Urinary bladder (tissue), 4 donors: ENCODE data around the gene FNDC11. TPM values are rescaled to one million over a fixed set of nuclear protein-coding genes. Genes with fewer than 3 reads are reported as not detected.
"Not testable (repeated sequence)": the region's sequence is repeated elsewhere in the genome, so short reads cannot be mapped to it uniquely, and the experiment has no call there.

Source experiments
- DNase-seq: peaks from one replicate; pipeline ENCODE4 v3.0.0-alpha.2; 2015; ENCODE audit errors: extremely low spot score
- H3K27ac ChIP-seq: one replicate; pipeline ENCODE4 v1.5.1; 2013; ENCODE audit warnings: low read depth, mild to moderate bottlenecking, moderate library complexity
- H3K36me3 ChIP-seq: one replicate; pipeline ENCODE4 v1.6.1; 2013; ENCODE audit warnings: mild to moderate bottlenecking, moderate library complexity; ENCODE audit not compliant: insufficient read depth
- H3K4me1 ChIP-seq: one replicate; pipeline ENCODE4 v1.6.1; 2013; ENCODE audit warnings: mild to moderate bottlenecking, moderate library complexity; ENCODE audit not compliant: insufficient read depth
- H3K4me3 ChIP-seq: one replicate; pipeline ENCODE4 v1.5.1; 2013; ENCODE audit warnings: low read depth, low read length
- WGBS: extraction: QIAGEN DNeasy Blood & Tissue Kit; methylation state at CpG from one replicate; pipeline ENCODE4 v1.1.7; 2013; 5-methylcytosine and 5-hydroxymethylcytosine counted together
- polyA plus RNA-seq: library from polyadenylated mRNA; stranded (reverse); fragments of 200-250 nt; gene quantifications from one replicate; pipeline ENCODE4 v1.2.3, GENCODE V29; 2013
- total RNA-seq: library from RNA; depleted of rRNA; stranded (reverse); fragments of >200 nt; gene quantifications from one replicate; pipeline ENCODE4 v1.2.3, GENCODE V29; 2014
- donor health status: healthy with polysubstance abuse.
- donor health status: healthy.

The FNDC11 gene
- total and polyA plus RNA-seq, 2 donors = 0.63 to 0.98 TPM

DNA sequence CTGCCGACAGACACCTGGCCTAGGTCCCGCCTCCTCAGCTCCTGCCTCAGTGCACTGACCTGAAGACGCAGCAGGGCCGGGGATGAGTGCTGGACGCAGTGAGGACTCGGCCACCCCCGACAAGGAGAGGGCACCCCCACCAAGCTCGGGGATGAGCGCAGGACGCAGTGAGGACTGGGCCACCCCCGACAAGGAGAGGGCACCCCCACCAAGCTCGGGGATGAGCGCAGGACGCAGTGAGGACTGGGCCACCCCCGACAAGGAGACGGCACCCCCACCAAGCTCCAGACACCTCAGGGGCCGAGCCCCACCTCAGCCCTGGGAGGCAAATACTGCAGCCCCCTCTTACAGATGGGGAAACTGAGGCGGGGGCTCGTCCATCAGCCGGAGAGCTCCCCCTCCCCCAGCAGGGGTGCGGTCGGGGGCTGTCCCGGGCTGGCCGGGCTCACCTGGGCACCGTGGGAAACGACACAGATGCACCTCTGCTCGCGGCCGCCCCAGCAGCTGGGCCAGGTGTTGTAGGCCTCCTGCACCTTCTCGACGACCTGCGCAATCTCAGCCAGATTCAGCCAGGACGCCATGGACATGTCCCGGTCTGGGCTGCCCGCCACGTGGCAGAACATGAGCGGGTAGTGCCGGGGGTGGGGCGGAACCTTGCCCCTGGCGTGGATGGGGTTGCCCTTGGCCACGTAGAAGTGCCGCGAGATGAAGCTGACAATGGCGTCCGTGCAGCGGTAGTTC is 12.6 kb downstream of the FNDC11 start:
- Histone ChIP-seq H3K27ac (no peak overlapping the region), H3K4me1 (no peaks in the 10 kb centered on the region), H3K36me3 (peaks cover 2% of the 10 kb centered on the region), H3K4me3 (no peak overlapping the region)
- WGBS = 90% methylated on average over 46 of the region's 46 CpGs
- DNase-seq = no peak

GRCh38 chr20:63567136-63567385 is 13.1 kb downstream of the FNDC11 start:
- no peak for DNase-seq
- Histone ChIP-seq H3K36me3 (peaks cover 2% of the 10 kb centered on the region), H3K27ac (no peak overlapping the region), H3K4me1 (no peaks in the 10 kb centered on the region), H3K4me3 (no peak overlapping the region)
- WGBS = 89% methylated on average over 22 of the region's 22 CpGs

DNA sequence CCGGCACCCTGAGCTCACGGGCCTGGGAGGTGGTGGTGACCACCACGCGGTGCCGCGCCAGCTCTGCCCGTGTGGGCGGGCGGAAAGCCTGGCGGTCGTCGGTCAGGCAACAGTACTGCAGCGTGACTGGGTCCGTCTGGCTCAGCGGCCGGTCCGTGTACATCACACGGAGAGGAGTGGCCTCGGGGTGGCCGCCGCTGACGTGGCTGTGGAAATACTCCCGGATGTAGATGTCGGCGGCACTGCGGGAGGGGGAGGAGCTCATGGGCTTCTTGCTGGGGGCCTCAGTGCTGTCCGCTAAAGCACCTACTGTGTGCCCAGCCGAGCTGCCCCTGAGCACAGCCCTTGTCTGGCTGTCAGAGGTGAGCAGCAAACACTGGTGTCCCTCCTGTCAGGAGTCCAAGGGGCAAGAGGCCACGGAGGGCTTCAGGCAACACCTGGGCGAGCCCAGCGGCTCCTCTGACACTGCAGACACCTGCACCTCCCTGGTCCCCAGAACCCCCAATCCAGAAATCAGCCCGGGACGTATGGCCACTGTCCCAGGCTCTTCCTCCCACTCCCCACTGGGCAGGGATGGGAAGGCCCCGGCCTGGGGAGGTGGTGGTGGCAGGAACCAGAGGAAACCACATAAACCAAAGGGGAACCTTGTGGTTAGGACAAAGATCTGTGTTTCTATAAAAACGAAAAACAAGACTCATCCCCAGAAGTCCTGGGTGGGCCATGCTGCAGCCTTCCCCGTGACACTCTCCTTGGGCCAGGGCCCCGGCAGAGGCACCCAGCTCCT is 13.6 kb downstream of the FNDC11 start:
- no peak overlapping the region for H3K4me3 ChIP-seq
- no peak for DNase-seq
- H3K27ac ChIP-seq = no peak overlapping the region
- no peaks in the 10 kb centered on the region for H3K4me1 ChIP-seq
- no peaks in the 10 kb centered on the region for H3K36me3 ChIP-seq
- WGBS = 84% methylated on average over 37 of the region's 37 CpGs

- WGBS = 85% methylated on average over 43 of the region's 43 CpGs
- H3K36me3 ChIP-seq = no peaks in the 10 kb centered on the region
These were observed 14.4 kb downstream of the FNDC11 start for GRCh38 chr20:63568170-63568981.

DNA sequence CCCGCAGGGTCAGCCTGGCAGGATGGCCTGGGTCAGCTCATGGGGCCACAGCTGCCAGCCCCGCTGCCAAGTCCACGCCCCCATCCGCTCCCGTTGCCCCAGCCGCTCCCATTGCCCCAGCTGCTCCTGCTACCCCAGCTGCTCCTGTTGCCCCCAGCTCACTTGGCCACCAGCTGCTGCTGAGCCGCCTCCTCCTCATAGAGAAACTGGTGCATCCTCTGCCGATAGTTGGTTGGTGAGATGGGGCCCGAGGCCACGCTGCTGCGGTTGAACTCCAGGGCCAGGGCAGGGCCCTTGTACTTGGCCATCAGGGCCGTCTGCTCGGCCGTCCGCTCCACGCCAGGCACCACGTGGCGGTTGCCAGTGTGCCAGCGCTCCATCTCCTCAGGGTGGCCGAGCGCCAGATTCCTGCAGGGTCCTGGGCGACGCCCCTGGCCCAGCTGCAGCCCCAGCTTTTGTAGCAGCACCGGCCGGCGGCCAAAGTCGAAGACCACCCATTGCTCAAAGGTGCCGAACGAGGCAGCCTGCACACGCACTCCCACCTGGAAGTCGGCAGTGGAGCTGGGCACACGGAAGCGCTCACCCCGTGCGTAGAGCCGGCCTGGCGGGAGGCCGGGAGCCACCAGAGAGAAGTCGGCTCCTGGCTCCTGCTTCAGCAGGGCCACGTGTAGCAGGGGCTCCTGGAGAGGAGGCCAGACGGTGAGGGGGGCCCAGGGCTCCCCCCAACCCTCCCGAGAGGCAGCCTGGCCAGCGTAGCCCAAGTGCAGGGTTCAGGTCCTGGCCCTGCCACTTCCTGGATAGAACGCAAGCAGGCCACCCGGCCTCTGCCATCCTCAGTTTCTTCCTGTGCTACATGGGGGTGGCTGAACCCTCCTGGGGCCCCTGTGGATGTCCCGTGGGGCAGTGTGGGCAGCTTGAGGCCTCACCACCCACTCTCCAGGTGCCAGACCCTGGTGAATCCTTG is 15.3 kb downstream of the FNDC11 start:
- H3K4me1 ChIP-seq = no peaks in the 10 kb centered on the region
- no peak for DNase-seq
- no peak overlapping the region for H3K27ac ChIP-seq
- no peaks in the 10 kb centered on the region for H3K36me3 ChIP-seq
- H3K4me3 ChIP-seq = no peak overlapping the region
- WGBS = 88% methylated on average over 46 of the region's 46 CpGs

More at GRCh38 chr20:63568170-63568981, 14.4 kb downstream of the FNDC11 start:
- H3K4me3 ChIP-seq = no peak overlapping the region
- H3K4me1 ChIP-seq = no peaks in the 10 kb centered on the region
- DNase-seq = no peak
- no peak overlapping the region for H3K27ac ChIP-seq

GRCh38 chr20:63570281-63571086 is 16.5 kb downstream of the FNDC11 start:
- 90% methylated on average over 28 of the region's 28 CpGs for WGBS
- H3K36me3 ChIP-seq = no peaks in the 10 kb centered on the region
- H3K27ac ChIP-seq = no peak overlapping the region
- no peak overlapping the region for H3K4me3 ChIP-seq
- H3K4me1 ChIP-seq = no peaks in the 10 kb centered on the region
- DNase-seq = no peak

- not testable (repeated sequence) for H3K27ac ChIP-seq, DNase-seq, H3K4me3 ChIP-seq, H3K4me1 ChIP-seq, H3K36me3 ChIP-seq
- 68% methylated on average over 8 of the region's 11 CpGs for WGBS
These were observed 17.1 kb downstream of the FNDC11 start for GRCh38 chr20:63571087-63571478.

DNA sequence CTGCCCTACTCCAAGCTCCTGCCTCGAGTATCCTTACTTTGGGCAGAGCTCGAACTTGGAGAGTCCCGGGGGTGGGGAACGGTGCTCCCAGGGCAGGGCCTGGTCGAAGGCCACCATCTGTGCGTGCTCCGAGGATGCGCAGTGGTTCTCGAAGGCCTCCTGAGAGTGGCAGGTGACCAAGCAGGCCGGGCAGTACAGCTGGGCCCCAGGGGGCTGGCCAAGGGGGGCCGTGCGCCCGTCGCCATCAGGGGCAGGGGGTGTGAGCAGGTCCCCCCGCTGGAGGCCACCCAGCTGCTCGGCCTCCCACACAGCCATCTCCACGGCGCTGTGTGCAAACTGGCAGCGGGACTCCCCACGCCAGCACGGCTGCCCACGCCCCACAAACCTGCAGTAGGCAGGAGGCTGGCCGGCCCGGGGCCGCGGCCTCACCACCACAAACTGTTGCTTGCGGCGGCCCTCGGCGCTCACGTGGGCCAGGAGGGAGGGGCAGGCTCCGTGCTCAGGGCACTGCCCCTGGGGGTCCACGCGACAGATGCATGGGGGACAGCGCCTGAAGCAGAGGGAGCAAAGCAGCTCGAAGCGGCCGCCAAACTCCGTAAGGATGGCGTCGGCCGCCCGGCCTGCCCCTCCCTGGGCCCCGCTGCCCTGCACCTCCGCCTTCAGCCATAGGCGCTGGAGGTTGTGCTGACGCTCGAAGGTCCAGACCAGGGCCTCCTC is 18.3 kb downstream of the FNDC11 start:
- no peak overlapping the region for H3K4me3 ChIP-seq
- no peaks in the 10 kb centered on the region for H3K36me3 ChIP-seq
- no peak overlapping the region for H3K27ac ChIP-seq
- WGBS = 94% methylated on average over 48 of the region's 48 CpGs
- DNase-seq = no peak
- no peaks in the 10 kb centered on the region for H3K4me1 ChIP-seq

DNA sequence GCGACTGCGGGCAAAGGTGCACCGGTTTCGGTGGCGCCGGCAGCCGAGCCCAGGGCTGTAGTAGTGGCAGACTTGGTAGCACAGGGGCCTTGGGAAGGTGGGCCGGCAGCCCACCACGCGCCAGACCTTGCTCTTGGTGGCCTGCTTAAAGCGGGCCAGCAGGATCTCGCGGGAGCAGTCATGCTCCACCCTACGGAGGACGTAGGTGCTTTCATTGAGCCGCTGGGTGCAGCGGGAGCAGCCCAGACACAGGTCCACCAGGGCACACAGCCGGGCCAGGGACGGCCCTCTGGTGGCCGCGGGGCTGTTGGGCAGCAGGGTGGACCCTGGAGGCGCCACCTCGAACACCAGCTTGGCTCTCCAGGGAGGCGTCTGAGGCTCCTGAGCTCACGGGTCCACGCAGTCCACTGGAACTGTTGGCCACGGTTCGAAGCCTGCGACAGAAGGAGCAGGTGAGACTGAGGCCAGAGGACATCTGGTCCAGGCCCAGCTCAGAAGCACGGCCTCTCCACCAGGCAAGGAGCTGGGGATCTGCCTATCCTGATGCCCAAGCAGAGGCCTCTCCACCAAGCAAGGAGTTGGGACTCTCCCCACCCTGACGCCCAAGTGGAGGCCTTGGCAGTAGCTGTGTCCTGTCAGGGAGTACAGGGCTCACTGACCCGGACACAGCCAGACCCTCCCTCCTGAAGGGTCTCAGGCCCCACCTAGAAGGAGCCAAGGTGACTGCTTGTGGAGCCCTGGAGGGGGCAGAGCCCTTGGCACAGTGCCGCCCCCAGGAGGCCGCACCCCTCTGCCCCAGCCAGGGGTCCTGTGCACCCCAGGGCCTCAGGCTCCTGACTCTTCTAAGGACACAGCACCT is 19.1 kb downstream of the FNDC11 start:
- Histone ChIP-seq H3K27ac (no peak overlapping the region), H3K4me3 (peak overlapping the region; percentile 90), H3K36me3 (no peaks in the 10 kb centered on the region), H3K4me1 (no peaks in the 10 kb centered on the region)
- WGBS = 91% methylated on average over 34 of the region's 34 CpGs
- no peak for DNase-seq

DNA sequence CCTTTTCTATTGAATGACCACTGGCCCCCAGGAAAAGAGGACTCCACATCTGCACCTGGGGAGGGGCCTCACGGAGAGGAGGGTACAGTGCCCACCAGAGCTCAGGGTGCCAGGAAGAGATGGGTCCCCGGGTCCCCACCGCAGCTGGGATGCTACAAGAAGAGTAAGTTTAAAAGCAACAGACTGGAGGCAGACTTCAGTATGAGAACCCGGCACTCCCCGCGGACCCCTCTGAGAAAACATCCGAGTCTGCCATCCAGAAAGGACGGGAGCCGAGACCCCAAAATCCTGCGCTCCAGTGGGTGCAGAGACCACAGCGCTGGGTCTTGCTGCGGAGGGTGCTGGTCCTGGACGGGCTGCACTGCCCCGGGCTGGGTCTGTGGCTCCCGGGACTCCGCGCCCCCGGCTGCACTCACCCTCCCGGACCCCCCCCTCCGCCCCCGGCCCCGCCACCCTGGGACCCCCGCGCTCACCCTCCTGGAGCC is 19.7 kb downstream of the FNDC11 start:
- 4% methylated on average over 24 of the region's 24 CpGs for WGBS
- H3K27ac ChIP-seq = no peak overlapping the region

GRCh38 chr20:63574156-63574828 is 20.3 kb downstream of the FNDC11 start, which contains the start of gene HELZ2:
Gene HELZ2, minus strand, starts transcription at chr20:63574239. Its CDS starts 1,854 bp downstream, at chr20:63572385.
- H3K36me3 ChIP-seq = no peaks in the 10 kb centered on the region
- DNase-seq = no peak
- H3K27ac ChIP-seq = peak within 1 kb of the TSS; percentile 3
- no peaks in the 10 kb centered on the region for H3K4me1 ChIP-seq
- peak within 1 kb of the TSS; percentile 90 for H3K4me3 ChIP-seq
- WGBS = 7% methylated on average over 40 of the region's 40 CpGs

More for the DNA sequence above, 19.7 kb downstream of the FNDC11 start:
- H3K4me1 ChIP-seq = no peaks in the 10 kb centered on the region
- no peaks in the 10 kb centered on the region for H3K36me3 ChIP-seq
- peak overlapping the region; percentile 90 for H3K4me3 ChIP-seq
- DNase-seq = no peak
